Activated CD4-positive, alpha-beta T cell treated with anti-CD3 and anti-CD28 coated beads, Interleukin-2, amount 50 U/mL, for 4 hours (primary cell): ENCODE data around the gene MGMT.

ENCODE experiments used
- DNase-seq, 2 experiments: peaks; one replicate each; pipeline ENCODE4 v3.0.0-alpha.2; 2020

Gene MGMT

DNA sequence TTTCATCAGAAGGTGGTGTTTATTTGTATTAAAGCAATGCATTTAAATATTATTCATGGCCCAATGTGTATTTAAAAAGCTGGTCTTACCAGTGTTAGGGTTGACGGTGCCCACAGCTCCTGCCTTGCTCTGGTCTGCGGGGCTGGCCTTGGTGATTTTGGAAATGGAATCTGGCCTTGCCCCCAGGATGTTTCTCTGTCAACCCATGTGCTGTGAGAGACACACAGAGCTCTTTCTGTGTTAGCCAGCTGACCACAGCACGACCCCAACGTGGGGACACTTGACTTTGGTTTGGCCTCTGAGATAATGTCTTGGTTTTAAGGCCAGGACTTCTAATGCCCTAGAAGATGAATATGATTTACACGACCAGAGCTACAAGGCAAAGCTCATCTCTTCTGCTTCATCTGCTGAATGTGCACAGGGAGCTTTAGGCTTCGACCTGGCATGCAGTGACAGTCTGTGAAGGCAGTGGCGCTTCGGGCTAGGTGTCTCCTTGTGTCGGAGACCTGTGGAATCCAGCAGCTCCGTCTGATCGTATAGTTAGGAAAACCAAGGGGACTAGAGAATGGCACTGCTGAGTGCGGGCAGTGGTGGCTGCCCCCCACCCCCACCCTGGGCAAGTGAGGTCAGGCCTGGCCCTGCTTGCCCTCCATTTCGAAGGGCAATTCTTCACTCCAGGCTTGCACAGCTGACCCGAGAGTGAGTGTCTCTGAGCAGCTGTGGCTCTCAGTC lies 250.9 kb downstream of the MGMT start:
- no peak for DNase-seq

DNA sequence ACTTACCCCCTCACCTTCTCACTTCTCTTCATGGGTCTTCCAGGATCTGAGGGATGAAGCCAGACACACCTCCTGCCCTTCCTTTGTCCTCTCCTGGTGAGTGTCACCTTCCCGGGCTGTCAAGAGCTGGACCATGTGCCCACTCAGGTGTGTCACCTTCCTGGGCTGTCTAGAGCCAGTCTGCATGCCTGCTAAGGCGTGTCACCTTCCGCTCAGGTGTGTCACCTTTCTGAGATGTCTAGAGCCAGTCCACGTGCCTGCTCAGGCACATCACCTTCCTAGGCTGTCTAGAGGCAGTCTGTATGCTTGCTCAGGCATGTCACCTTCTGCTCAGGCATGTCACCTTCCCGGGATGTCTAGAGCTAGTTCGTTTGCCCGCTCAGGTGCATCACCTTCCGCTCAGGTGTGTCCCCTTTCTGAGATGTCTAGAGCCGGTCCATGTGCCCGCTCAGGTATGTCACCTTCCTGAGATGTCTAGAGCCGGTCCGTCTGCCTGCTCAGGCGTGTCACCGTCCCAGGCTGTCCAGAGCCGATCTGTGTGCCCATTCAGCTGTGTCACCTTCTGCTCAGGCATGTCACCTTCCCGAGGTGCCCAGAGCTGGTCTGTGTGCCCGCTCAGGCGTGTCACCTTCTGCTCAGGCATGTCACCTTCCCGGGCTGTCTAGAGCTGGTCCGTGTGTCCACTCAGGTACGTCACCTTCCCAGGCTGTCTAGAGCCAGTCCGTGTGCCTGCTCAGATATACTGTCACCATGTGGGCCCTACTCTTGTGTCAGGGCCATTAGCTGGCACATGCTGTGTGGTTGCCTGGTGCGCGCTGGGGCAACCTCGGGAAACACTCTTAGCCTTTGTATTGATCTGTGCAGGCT lies 251.7 kb downstream of the MGMT start:
- no peak for DNase-seq

DNA sequence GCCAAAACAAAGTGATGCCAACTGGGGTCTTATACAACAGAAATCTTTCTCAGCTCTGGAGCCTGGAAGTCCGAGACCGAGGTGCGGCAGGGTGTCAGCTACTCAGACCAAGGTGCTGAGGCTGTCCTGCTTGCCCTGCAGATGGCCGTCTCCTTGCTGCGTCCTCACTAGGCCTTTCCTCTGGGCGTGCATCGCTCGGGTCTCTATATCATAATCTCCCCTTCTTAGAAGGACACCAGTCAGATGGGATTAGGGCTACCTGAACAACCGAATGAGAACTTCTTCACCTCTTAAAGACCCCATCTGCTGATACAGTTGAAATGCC lies 252.3 kb downstream of the MGMT start:
- no peak for DNase-seq

DNA sequence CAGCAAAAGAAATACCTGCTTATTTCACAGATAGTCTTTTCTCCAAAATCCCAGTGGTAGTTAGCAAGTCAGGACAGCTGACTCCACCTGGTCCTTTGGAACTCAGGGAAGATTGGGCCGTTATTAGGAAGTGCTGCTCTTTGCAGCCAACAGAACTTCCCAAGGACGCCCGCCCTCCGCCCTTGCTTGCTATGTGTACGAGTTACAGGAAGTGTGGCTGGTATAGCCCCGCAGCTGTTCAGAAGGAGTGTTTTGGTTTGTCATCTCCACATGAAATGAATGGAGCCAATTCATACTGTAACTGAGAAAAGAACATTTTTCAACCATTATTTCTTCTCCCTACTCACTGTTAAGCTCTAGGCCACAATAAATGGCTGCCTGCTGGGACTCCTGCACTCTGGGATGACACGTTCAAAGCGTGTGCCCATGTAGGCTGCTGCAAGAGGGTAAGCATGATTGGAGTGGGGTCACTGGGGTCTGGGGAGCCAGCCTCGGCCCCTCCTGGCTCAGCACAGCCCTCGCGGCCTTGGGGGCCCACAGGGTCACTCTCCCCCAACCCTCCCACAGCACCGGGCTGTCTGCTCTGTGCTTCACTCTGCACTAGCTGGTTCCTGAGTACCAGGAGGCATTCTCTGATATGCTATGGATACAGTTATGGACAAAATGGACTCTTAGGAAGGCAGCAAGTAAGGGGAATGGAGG lies 253.0 kb downstream of the MGMT start:
- DNase-seq: no peak

DNA sequence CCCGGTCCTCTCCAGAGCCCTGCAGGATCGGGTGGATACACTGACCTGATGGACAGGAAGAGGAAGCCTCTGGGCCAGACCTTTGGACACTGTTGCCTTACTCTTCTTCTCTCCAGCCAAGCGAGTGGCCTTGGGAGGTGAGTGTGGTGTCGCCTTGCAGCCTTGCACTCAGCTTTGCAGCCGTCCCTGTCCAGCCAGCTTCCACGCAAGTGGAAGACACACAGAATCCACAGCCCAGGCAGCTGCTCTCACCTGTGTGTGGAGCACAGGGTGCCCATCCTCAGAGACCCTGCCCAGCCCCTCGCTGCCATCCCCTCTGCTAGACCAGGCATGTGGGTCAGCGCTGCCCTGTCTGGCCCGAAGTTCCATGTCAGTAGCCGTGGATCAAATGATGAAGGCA lies 258.0 kb downstream of the MGMT start:
- DNase-seq: no peak

DNA sequence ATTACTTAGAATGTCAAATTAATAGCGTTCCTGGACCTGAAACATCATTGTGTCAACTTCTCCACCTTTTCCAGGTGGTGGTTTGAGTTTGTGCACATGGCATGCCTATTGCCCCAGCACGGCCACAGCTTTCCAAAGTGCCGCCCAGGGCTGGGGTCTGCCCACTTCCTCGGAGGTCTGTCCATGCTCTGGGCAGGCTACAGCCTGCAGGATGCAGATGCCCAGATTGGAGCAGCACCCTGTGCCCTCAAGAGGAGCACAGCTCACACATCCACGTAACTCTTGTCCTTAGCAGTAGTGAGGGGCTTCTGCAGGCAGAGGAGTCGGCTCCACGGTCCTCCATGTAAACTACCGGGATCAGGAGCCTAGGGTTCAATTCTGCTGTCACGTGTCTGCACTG lies 258.4 kb downstream of the MGMT start:
- no peak for DNase-seq

DNA sequence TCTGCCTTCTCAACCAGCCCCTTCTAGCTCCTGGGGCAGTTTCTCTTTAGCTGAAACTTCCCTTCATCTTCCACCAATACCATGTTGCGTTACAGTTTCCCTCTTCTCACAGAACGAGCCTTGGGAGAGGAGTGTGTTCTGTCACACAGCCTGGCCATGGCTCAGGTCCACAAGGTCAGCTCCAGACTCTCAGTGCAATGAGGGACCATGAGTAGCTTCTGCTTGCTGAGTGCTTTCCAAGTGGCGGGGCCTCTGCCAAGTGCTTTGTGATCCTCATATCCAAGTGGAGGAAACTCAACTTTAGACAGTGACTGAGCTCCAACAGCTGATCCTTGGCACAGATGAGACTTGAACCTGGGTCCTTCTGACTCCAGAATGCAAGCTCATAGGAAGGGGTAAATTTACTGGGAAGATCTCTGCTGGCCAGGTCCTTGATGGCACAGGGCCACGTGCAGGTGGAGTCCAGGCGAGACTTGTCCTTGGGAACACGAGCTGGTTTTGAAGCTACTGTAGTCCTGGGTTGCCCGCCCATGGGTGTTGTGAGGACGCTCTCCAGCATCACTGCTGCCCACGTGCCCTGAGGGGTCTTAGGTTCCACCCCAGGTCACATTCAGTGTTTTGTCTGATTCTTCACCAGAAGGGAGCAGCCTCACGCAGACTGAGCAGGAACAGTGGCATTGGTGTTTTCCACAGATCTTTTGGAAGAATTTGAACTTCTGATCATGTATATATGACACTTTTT lies 259.0 kb downstream of the MGMT start:
- no peak for DNase-seq

DNA sequence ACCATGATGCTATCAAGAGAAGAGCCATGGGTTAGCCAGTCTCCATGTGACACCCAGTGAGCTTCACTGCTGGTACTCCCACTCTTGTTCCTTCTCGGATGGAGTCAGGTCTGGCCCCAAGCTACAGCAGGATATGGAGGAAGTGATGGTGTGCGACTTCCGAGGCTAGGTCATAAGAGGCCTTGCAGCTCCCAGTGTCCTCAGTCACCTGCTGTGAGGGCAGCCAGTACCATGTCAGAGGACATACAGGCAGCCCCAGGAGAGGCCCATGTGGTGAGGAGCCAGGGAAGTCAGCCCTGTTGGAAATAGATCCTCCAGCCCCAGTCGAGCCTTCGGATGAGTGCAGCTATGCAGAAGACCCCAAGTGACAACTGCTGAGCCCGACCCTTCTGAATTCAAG lies 260.0 kb downstream of the MGMT start:
- no peak for DNase-seq

DNA sequence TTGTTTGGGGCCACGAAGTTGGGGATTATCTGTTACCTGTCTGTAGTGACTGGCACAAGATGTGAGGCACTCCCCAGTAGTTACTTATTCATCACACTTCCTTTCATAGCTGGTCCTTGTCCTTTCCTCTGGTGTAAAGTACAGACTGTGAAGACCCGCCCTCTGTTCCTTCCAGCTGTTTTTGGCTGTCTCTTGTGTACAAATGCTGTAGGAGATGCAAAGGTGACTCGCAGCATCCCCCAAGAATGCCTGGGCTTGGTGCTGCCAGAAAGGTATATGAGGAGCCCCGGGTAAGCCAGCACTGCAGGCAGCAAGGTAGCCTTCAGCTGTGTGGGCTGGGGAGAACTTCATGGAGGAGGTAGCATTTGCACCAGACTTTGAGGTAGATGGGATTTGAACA lies 260.5 kb downstream of the MGMT start:
- DNase-seq: no peak

DNA sequence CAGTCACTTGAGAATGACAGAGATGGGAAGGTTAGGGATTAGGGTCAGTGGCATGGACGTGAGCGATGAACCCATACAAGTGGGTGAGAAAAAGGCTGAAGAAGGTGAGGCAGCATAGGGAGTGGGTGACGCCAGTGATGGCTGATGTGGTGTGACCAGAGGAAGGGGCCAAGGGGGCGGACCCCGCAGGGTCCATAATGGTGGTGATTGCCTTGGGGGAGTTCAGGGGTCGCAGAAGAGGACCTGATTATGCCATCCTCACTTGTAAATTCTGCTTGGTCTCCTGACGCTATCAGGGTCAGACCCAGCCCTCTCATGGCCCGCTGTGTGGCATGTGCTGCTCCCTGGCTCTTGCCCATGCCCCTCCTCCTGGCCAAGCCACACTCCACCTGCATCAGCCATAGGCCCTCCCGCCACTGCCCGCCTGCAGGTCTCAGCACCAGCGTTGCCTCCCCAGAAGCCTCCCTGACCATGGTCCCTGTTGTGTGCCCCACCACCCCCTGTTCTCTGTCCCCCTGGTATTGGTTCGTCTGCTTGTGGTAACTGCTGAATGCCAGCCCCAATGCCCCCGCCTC lies 261.3 kb downstream of the MGMT start:
- no peak for DNase-seq

DNA sequence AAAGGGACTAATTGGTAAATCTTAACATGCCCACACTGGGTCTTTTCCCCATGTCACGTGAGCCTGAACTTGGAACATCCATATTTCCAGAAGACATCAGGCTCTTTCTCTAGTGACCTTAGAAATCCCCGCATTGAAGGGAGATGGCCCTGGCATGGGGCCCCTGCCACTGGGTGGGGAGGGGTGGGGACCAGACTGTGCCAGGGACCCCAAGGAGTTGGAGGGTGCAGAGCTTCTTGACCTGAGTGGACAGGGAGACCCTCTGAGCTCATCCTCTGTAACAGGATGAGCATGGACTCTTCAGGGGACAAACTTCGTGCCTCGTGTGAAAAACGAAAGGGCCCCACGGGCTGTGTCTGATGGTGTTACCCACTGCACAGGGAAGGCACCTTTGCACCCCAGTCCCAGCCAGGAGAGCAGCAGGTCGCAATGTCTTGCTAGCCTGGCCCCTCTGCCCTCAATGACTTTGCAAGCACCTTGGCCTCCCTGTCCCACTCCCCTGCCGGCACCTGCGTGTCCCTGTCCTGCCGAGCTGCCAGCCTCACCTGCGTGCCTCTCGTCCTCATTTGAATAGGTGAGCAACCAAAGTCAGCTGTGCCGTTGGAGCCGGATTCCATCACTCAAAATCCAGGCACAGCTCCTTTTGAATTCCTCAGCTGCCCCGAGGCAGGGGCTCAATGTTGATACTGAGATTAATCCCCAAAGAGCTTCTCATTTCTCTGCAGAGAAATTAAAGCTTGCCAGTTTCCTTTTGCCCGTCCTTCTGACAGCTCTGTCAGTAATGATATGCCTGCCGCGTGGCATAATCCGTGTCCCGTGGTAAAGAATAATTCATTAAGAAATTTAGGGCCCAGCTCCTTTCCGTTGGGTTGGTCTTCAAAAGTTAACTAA lies 262.1 kb downstream of the MGMT start:
- DNase-seq: no peak

DNA sequence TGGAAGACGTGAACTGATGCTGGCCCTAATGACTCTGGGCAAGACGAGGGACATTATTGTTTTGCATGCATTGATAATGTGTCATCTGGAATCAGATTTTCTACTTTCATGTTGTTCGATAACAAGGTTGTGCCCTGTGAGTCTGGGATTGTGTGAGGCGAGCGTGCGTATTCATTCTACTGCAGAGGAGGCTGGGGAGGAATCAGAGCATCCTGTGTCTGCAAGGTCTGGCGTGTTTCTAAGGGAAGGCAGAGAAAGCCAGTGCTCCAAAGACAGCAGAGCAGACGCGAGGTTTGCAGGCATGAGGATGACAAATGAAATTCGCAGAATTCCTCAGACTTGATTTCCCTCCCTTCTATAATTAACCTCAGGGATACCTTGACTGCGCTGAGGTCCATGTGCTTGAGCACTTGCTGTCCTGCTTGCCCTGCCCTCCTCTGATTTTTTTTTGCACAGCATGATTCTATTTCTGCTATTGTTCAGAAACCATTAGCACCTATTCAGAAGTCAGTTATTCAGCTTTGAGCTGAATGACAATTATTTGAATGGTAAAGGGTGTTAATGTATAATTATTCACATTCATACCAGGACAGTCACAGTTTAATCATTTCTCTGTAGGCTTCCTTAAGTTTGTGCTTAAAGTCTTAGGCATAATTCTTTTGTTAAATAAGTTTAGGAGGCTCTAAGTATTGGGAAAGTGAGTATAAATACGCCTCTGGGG lies 263.4 kb downstream of the MGMT start:
- no peak for DNase-seq

DNA sequence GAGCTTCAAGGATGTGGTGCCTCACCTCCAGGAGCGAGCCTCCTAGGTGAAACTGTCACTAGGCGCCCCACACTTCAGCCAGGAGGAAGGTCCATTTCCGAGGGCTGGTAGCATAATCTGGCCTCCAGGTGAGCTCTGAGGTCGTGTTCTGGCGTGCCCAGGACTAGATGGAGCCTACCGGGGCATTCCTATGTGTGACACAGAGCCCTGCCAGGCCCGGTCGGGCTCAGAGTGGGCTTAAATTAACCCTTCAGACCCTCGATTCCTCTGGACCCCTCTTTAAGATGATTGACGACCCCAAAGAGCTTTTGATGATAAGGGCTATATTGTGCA lies 263.9 kb downstream of the MGMT start:
- no peak for DNase-seq

DNA sequence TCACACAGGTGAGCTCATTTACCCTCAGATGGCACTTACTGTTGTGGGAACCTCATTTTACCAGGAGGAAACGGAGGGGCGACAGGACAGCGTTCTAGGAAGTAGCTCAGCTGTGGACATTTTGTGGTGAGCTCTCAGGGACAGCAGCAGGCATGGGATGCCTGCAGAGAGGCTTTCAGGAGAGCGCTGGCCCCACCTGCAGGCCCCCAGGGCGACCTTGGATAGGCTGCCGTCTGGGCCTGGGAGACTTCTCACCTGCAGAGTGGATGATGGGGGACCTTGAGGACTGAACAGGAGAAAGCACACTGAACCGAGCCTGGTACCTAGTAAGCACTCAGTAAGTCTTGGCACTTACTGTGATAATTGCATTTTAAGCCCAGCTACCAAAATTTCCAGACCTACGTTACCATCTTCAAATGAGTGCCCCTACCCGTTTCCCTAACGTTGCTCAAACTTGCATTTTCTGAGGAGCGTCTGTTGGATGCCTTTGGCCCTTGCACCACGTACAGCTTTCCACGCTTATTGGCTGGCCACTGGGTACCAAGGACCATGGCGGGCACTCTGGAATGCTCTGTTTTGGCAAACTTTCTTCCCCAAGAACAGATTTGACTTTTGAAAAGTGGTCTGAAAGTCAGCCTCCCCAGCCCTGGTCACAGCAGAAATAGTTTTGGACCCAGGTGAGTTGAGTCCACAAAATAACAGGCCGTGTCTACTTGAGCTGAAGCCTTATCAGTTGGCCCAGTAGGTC lies 273.7 kb downstream of the MGMT start:
- DNase-seq: no peak

DNA sequence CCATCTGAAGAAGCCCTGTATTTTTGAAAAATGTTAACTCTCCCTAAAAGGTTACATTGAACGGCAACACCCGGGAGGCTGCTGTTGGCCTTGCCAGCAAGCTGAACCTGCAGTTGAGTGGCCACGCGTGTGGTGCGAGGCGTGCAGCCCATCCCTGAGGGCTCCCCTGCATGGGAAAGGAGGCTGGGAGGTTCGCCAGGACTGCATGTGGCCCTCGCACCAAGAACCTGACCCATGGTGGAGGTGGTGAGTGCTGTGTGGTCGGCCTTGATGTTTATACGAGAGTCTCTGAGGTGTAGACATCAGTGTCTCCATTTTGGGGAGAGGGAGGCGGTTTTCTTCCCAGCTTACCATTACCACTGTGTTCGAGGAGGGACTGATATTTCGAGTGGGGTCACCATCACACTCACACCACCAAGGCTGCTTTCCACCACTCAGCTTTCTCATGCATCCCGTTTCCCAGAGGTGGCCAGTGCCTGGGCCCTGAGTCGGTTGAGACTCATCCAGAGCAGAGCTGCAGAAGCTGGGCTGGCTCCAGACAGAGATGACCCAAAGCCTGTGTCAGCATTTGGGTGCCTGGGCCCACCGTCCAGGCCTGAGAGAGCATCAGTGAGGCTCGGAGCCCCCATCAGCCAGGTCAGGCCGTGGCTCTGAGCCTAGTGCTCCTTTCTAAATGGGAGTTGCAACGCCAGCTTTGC lies 274.4 kb downstream of the MGMT start:
- no peak for DNase-seq

DNA sequence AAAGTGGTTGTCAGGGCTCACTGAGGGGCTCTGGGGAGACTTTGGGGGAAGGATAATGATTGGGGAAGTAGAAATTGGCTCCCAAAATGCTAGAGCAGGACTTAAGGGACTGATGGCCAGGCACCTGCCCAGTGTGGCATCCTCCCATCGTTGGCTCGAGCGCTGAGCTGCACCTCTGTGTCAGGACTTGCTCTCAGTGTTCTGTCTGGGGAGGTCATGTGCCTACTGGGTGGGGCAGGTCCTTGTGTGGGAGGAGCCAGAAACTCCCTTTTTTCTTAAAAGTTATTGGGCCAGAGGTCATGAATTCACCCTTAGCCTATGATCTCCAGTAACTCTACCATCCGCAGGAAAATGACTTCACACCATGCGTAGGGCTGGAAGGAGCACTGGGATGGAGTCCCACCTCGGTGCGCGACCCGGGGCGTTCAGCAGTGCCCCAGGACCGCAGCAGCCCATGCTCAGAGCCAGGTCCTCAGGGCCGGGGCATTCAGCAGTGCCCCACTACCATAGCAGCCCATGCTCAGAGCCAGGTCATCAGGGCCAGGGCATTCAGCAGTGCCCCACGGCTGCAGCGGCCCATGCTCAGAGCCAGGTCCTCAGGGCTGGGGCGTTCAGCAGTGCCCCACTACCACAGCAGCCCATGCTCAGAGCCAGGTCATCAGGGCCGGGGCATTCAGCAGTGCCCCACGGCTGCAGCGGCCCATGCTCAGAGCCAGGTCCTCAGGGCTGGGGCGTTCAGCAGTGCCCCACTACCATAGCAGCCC lies 275.1 kb downstream of the MGMT start:
- no peak for DNase-seq

DNA sequence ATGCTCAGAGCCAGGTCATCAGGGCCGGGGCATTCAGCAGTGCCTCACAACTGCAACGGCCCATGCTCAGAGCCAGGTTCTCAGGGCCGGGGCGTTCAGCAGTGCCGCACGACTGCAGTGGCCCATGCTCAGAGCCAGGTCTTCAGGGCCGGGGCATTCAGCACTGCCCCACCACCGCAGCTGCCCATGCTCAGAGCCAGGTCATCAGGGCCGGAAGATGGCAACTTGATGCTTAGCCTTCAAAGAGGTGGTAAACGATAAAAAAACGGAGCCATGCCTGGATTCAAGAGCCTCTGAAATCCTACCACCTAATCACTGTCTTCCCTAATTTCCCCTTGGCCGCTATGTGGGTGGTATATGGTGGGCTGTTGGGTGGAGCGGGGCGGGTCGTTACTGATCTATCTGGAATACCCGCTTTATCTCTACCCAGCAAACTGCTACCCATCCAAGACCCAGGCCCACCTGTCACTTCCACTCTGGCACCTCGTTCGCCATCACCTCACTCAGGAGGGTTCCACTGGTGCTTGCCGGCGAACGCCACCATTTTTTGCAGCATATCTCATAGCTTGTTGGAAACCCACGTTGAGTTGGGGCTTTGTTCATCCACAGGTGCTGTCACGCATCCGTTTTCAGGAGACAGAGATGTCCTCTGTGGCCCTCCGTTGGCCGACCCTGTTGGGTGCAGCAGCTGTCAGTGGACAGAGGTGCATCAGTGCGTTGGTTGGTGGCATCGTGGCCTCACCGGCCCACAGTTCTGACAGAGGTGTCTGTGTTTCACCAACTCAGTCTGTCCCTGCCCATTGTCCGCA lies 275.9 kb downstream of the MGMT start:
- DNase-seq: no peak

DNA sequence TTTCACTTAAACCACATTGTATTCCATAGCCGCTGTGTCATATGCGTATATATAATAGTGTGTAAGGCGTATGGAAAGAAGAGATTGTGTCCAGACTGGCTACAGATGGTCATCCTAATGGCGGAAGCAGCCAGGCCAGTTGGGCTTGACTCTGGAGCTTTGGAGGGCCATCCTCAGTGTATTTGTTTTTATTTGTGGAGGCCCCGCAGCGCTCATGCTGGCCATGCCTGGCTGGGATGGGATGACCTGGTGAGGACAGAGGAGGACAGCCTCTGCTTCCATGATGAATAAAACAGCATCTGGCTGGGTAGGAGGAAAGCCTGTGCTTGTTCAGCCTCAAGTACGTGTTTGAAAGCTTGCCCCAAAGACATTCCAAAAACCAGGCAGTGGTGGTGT lies 276.7 kb downstream of the MGMT start:
- no peak for DNase-seq
